RCC 7860 (cell line): ENCODE data around the gene DEGS2.
"Not testable (repeated sequence)": the region's sequence is repeated elsewhere in the genome, so short reads cannot be mapped to it uniquely, and the experiment has no call there.

Source experiments
- DNase-seq: peaks from one replicate; pipeline ENCODE4 v3.0.0-alpha.2; 2015; ENCODE audit warnings: low spot score
- FAIRE-seq: peaks from 2 replicates; lab custom pipeline; 2012; peaks lifted over from hg19 to GRCh38; lab: Jason Lieb, UNC

DEGS2 gene

GRCh38 chr14:100180671-100181070 is 21.2 kb upstream of the DEGS2 start:
- FAIRE-seq: not testable (repeated sequence)

GRCh38 chr14:100178691-100179090 is 19.2 kb upstream of the DEGS2 start:
- DNase-seq: no peak
- FAIRE-seq: no peak

More at GRCh38 chr14:100180671-100181070, 21.2 kb upstream of the DEGS2 start:
- DNase-seq: not testable (repeated sequence)

GRCh38 chr14:100176811-100177327 is 17.4 kb upstream of the DEGS2 start:
- no peak for DNase-seq
- no peak for FAIRE-seq

GRCh38 chr14:100173353-100173752 is 13.9 kb upstream of the DEGS2 start:
- no peak for FAIRE-seq
- DNase-seq: no peak

DNA sequence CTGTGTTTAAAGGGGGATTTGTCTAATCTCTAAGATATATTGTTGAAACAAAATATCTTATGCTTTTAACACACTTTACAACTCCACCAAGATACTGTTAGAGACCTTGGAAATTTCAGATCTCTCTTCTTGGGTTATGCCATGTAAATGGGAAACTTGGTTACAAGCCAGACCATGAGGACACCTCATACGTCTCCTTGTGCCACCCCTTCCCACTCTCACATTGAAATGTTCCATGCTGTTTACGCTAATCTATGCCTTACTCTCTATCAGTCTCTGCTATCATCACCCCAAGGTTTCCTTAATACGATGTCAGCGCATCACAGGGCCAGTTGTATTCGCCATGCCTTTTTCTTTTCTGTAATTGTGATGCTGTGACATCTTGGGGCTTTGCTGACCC is 13.4 kb upstream of the DEGS2 start:
- no peak for DNase-seq
- no peak for FAIRE-seq

DNA sequence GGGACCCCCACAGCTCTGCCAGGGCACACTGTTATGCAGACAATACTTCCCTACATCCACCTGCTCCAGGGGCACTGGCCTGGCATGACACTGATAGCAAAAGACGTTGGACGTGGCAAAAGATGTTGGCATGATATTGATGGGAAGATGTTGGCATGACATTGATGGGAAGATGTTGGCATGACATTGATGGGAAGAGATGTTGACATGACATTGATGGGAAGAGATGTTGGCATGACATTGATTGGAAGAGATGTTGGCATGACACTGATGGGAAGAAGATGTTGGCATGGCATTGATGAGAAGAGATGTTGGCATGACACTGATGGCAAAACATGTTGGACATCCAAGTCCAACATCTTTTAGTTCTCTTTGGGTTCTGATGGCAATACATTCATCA is 11.4 kb upstream of the DEGS2 start:
- DNase-seq (no peak), FAIRE-seq (no peak)

DNA sequence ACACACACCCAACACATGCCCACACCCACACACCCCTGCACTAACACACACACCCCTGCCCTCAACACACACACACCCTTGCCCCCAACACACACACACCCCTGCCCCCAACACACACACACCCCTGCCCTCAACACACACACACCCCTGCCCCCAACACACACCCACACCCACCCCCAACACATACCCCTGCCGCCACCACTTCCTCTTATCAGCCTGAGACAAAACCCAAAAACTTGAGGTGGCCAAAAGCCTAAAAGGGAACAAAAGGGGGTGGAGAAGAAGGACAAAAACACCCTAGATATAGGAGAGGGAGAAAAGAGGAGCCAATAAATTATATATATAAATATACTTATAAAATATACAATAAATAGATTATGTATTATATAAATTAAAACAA is 9.1 kb upstream of the DEGS2 start:
- FAIRE-seq: no peak
- no peak for DNase-seq

DNA sequence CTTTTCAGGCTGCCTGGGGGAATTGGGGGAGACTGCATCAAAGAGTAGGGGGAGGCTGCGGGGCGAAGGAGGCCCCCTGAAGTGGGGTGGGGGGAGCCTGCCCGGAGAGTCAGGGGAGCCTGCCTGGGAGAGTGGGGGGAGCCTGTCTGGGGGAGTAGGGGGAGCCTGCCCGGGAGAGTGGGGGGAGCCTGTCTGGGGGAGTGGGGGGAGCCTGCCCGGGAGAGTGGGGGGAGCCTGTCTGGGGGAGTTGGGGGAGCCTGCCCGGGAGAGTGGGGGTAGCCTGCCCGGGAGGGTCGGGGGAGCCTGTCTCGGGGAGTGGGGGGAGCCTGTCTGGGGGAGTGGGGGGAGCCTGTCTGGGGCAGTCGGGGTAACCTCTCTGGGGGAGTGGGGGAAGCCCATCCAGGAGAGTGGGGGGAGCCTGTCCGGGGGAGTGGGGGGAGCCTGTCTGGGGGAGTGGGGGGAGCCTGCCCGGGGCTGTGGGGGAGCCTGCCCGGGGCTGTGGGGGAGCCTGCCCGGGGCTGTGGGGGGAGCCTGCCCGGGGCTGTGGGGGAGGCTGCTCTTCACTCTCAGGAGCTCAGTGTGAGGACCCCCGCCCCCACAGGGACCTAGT is 6.5 kb upstream of the DEGS2 start:
- FAIRE-seq (no peak), DNase-seq (no peak)

GRCh38 chr14:100165376-100165775 is 5.9 kb upstream of the DEGS2 start:
- DNase-seq (no peak), FAIRE-seq (no peak)

DNA sequence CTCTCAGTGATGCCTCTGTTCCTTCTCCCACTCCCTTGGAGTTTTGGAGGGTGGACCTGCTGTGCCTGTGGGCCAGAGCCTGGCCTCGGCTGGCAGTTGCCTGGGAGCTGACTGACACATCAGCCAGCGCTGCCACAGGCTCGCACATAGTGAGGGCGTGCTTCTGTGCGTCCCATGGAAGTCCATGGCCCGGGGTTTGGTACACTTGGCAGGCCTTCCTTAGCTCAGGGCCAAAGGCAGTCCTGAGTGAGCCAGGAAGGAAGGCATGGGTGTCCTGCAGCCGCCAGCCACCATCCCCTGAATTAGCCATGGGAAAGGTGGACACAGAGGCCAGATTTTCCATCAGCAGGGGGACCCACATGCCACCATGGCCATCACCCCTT is 1.1 kb upstream of the DEGS2 start:
- DNase-seq (no peak), FAIRE-seq (no peak)

DNA sequence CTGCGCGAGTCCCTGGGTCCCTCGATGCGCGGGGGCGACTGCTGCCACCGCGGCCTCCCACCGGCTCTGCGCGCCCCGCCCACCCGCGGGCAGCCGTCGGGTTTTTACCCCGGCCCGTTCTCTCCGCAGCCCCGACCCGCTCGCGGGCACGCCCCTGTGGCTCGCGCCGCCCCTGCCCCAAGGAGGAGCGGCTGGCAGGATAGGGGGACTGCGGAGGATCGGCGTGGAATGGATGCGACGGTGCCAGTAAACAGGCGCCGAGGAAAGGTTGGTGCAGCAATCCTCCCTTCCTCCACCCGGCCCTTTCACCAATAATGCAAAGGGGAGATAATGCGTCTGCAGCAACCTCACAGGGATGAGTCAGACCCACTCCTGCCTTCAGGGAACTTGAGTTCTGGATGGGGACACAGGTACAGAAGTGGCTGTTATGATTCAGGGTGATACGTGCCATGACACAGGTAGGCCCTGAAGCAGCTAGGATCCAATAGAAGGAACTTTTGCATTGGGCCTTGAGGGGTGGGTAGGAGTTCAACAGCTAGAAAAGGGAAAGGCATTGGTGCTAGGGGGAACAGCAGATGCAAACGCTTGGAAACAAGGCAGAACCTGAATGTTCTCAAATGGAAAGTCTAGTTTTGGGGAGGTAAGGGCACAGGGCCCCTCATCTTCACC is 554 bp upstream of the DEGS2 start:
- no peak for DNase-seq
- FAIRE-seq: no peak

- no peak for DNase-seq
- no peak for FAIRE-seq
These were observed 815 bp downstream of the DEGS2 start for GRCh38 chr14:100158566-100159093.

- DNase-seq, FAIRE-seq: not testable (repeated sequence)
These were observed 1.8 kb downstream of the DEGS2 start for GRCh38 chr14:100157548-100158232.

GRCh38 chr14:100156776-100157175 is 2.7 kb downstream of the DEGS2 start:
- DNase-seq (no peak), FAIRE-seq (no peak)

DNA sequence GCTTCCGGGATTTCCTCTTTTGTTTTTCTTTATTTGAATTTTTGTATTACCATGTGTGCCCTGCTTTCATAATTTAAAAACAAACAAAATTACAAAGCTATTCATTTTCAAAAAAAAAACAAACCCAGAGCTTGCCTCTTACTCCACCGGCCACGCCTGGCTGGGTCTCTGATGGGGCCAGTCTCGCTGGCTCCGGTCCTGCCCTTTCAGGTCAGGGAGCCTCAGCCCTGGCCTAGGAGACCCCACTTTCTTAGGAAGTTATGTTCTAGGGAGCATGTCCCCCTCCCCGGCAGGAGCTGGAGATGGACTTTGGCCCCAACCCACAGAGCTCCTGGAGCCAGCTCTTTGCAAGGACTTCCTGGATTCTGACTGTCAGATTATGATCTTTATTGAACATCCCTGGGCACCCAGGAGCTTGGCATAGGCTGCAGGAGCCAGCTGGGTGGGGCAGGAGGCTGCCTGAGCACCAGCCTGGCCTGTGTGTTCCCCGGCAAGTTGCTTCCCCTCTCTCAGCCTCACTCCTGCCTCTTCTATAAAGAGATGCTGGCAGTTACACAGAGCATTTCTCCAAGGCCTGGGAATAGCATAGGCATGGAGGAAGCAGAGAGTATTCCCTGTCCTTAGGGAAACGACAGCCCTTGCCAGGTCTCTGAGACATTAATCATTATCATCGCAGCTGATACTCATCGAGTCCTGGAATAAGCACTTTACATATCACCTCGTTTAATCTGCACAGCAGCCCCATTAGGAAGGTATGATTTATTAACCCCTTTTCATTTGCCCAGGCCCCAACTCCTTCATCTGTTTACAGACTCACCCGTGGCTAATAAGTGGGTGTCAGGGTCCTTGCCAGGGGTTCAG is 3.5 kb downstream of the DEGS2 start:
- FAIRE-seq: no peak
- DNase-seq: no peak

- FAIRE-seq (no peak), DNase-seq (no peak)
These were observed 4.3 kb downstream of the DEGS2 start for GRCh38 chr14:100155049-100155621.

DNA sequence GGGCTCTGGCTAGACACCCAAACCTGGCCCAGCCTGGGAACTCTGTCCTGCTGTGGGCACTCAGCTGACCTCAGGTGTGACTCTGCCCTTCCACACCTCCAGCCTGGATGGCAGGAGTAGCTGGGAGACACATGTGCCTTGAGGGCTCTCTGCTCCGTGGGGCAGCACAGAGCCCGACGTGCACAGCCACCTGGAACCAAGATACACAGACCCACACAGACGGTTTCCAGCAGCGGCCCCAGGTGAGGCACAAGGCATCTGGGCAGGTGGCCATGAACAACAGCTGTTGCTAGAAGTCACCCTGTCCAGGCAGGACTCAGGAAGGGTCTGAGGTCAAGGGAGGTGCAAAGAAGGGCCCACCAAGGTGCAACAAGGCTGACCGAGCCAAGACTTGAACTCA is 5.9 kb downstream of the DEGS2 start:
- FAIRE-seq (no peak), DNase-seq (no peak)

DNA sequence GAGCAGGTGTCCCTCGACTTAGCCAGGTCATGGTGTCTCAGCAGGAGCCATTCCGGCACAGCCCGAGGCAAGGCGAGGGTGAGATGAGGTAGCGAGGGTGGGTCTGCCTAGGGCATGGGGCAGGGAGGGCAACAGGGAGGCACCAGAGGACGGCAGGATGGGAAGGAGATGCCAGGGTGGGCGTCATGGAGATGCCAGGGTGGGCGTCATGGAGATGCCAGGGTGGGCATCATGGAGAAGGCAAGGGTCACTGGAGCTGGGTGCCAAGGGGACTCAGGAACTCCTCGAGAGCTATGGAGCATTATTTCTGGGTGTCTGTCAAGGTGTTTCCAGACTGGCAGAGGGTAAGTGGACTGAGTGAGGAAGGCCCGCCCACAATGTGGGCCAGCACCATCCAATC is 7.4 kb downstream of the DEGS2 start:
- FAIRE-seq: no peak
- DNase-seq: no peak

GRCh38 chr14:100150932-100151587 is 8.4 kb downstream of the DEGS2 start:
- DNase-seq: no peak
- no peak for FAIRE-seq
